A673 (cell line): ENCODE data around the gene TRDN.

Source experiments
- CTCF ChIP-seq: fragments of 300-800, 200-600 bp; sonication (generic); conservative IDR thresholded peaks from 2 replicates; pipeline ENCODE4 v1.5.1; 2017; ENCODE audit warnings: low read depth, mild to moderate bottlenecking, antibody characterized with exemption, low read length, moderate library complexity, mixed read lengths
- EZH2 ChIP-seq: fragments of 200-600 bp; sonication (generic); IDR thresholded peaks from 2 replicates; pipeline ENCODE4 v1.6.1; 2017; ENCODE audit warnings: borderline replicate concordance, low read depth, mild to moderate bottlenecking, mixed read lengths, antibody characterized with exemption, low read length; ENCODE audit not compliant: poor library complexity, severe bottlenecking

GRCh38 chr6:123524781-123525180, 112.0 kb downstream of the TRDN start:
- TF ChIP-seq EZH2 (no peak), CTCF (no peak)
